8988T (cell line): Measurements from ENCODE around the gene KCNN4.

ENCODE experiments used
- DNase-seq: peaks from one replicate; pipeline ENCODE4 v3.0.0; 2011

Gene KCNN4

GRCh38 chr19:43748205-43748594, 32.6 kb downstream of the KCNN4 start:
- no peak for DNase-seq

GRCh38 chr19:43747557-43748204, 33.1 kb downstream of the KCNN4 start:
- no peak for DNase-seq

- no peak for DNase-seq
These were observed 37.7 kb downstream of the KCNN4 start for GRCh38 chr19:43743059-43743458.

- DNase-seq = no peak
These were observed 39.5 kb downstream of the KCNN4 start for GRCh38 chr19:43741075-43741825.

- DNase-seq = no peak
These were observed 41.1 kb downstream of the KCNN4 start for GRCh38 chr19:43739439-43740235.

GRCh38 chr19:43738780-43739211, 42.0 kb downstream of the KCNN4 start:
- DNase-seq = no peak

- DNase-seq = no peak
These were observed 44.8 kb downstream of the KCNN4 start for GRCh38 chr19:43735957-43736356.

GRCh38 chr19:43735013-43735412, 45.8 kb downstream of the KCNN4 start:
- DNase-seq = no peak

- no peak for DNase-seq
These were observed 48.9 kb downstream of the KCNN4 start for GRCh38 chr19:43731846-43732245.

- DNase-seq = no peak
These were observed 49.4 kb downstream of the KCNN4 start for GRCh38 chr19:43731346-43731745.

- no peak for DNase-seq
These were observed 50.9 kb downstream of the KCNN4 start for GRCh38 chr19:43729919-43730318.

GRCh38 chr19:43727593-43727853, 53.2 kb downstream of the KCNN4 start:
- DNase-seq = no peak

- no peak for DNase-seq
These were observed 53.8 kb downstream of the KCNN4 start for GRCh38 chr19:43726736-43727592.

- no peak for DNase-seq
These were observed 55.3 kb downstream of the KCNN4 start for GRCh38 chr19:43725468-43725867.

- no peak for DNase-seq
These were observed 55.9 kb downstream of the KCNN4 start for GRCh38 chr19:43724896-43725295.

- DNase-seq = no peak
These were observed 57.2 kb downstream of the KCNN4 start for GRCh38 chr19:43723588-43723987.

GRCh38 chr19:43721469-43722048, 59.2 kb downstream of the KCNN4 start:
- no peak for DNase-seq

- DNase-seq = no peak
These were observed 59.8 kb downstream of the KCNN4 start for GRCh38 chr19:43720936-43721335.

GRCh38 chr19:43719918-43720317, 60.9 kb downstream of the KCNN4 start:
- DNase-seq = no peak

- DNase-seq = no peak
These were observed 61.4 kb downstream of the KCNN4 start for GRCh38 chr19:43719378-43719868.

GRCh38 chr19:43718627-43719377, 62.0 kb downstream of the KCNN4 start:
- DNase-seq = no peak
